ENCODE results near the gene TFPT. TPM values are rescaled to one million over a fixed set of nuclear protein-coding genes. Genes with fewer than 3 reads are reported as not detected.

TFPT gene
- polyA plus RNA-seq (2013, experiment 1 of 4): 21.7 TPM
- polyA plus RNA-seq (2013, experiment 2 of 4): 21.9 TPM
- polyA plus RNA-seq (2013, experiment 3 of 4): 17.7 TPM
- 19.1 TPM for polyA plus RNA-seq (2013, experiment 4 of 4)

GRCh38 chr19:54115109-54116063 is at the start of gene TFPT, which contains the start of gene PRPF31:
TFPT (minus strand) TSS chr19:54115657; CDS start chr19:54115269, 388 bp downstream.
PRPF31 (plus strand) TSS chr19:54115754; CDS start chr19:54118279, 2,525 bp downstream.
- Histone ChIP-seq H3K4me1 (ENCODE audit: control insufficient read depth, insufficient read depth, low read length) (peaks cover 17% of the 10 kb centered on the region), H3K36me3 (ENCODE audit: control insufficient read depth, insufficient read depth, low read length) (peaks cover 14% of the 10 kb centered on the region), H3K9me3 (ENCODE audit: control insufficient read depth, low read length) (no peaks in the 10 kb centered on the region), H3K27ac (ENCODE audit: insufficient read depth, low read depth, low read length, poor library complexity, severe bottlenecking) (peak within 1 kb of the TSS; percentile 48), H3K4me3 (ENCODE audit: insufficient read depth, low read depth, low read length) (peak within 1 kb of the TSS; percentile 65), H3K27me3 (ENCODE audit: control insufficient read depth, insufficient read depth, low read length, poor library complexity, severe bottlenecking) (no peaks in the 10 kb centered on the region)
- WGBS, 2 experiments: 0 to 1% methylated on average over 60 of the region's 60 CpGs

GRCh38 chr19:54165222-54165621 is 49.8 kb upstream of the TFPT start:
- Histone ChIP-seq H3K4me3 (ENCODE audit: insufficient read depth, low read depth, low read length) (no peak overlapping the region), H3K9me3 (ENCODE audit: control insufficient read depth, low read length) (no peaks in the 10 kb centered on the region), H3K27ac (ENCODE audit: insufficient read depth, low read depth, low read length, poor library complexity, severe bottlenecking) (no peak overlapping the region), H3K36me3 (ENCODE audit: control insufficient read depth, insufficient read depth, low read length) (no peaks in the 10 kb centered on the region), H3K4me1 (ENCODE audit: control insufficient read depth, insufficient read depth, low read length) (peaks cover 7% of the 10 kb centered on the region), H3K27me3 (ENCODE audit: control insufficient read depth, insufficient read depth, low read length, poor library complexity, severe bottlenecking) (peaks cover 4% of the 10 kb centered on the region)
- 94 to 95% methylated on average over 25 of the region's 25 CpGs for WGBS, 2 experiments

GRCh38 chr19:54164369-54165068 is 49.1 kb upstream of the TFPT start:
- Histone ChIP-seq H3K36me3 (ENCODE audit: control insufficient read depth, insufficient read depth, low read length) (no peaks in the 10 kb centered on the region), H3K9me3 (ENCODE audit: control insufficient read depth, low read length) (no peaks in the 10 kb centered on the region), H3K4me1 (ENCODE audit: control insufficient read depth, insufficient read depth, low read length) (peaks cover 7% of the 10 kb centered on the region), H3K27me3 (ENCODE audit: control insufficient read depth, insufficient read depth, low read length, poor library complexity, severe bottlenecking) (peaks cover 4% of the 10 kb centered on the region), H3K4me3 (ENCODE audit: insufficient read depth, low read depth, low read length) (no peak overlapping the region), H3K27ac (ENCODE audit: insufficient read depth, low read depth, low read length, poor library complexity, severe bottlenecking) (no peak overlapping the region)
- WGBS, 2 experiments: 55 to 57% methylated on average over 36 to 37 of the region's 37 CpGs

- no peaks in the 10 kb centered on the region for H3K36me3 ChIP-seq (ENCODE audit: control insufficient read depth, insufficient read depth, low read length)
- peaks cover 15% of the 10 kb centered on the region for H3K4me1 ChIP-seq (ENCODE audit: control insufficient read depth, insufficient read depth, low read length)
- peaks cover 4% of the 10 kb centered on the region for H3K27me3 ChIP-seq (ENCODE audit: control insufficient read depth, insufficient read depth, low read length, poor library complexity, severe bottlenecking)
- H3K4me3 ChIP-seq (ENCODE audit: insufficient read depth, low read depth, low read length): no peak overlapping the region
- H3K9me3 ChIP-seq (ENCODE audit: control insufficient read depth, low read length): no peaks in the 10 kb centered on the region
- no peak overlapping the region for H3K27ac ChIP-seq (ENCODE audit: insufficient read depth, low read depth, low read length, poor library complexity, severe bottlenecking)
- WGBS, 2 experiments: 89 to 91% methylated on average over 14 of the region's 14 CpGs
Observed at GRCh38 chr19:54162884-54163283, 47.4 kb upstream of the TFPT start.

GRCh38 chr19:54162241-54162805 is 46.9 kb upstream of the TFPT start:
- Histone ChIP-seq H3K36me3 (ENCODE audit: control insufficient read depth, insufficient read depth, low read length) (no peaks in the 10 kb centered on the region), H3K27me3 (ENCODE audit: control insufficient read depth, insufficient read depth, low read length, poor library complexity, severe bottlenecking) (peaks cover 4% of the 10 kb centered on the region), H3K4me1 (ENCODE audit: control insufficient read depth, insufficient read depth, low read length) (peaks cover 15% of the 10 kb centered on the region), H3K9me3 (ENCODE audit: control insufficient read depth, low read length) (no peaks in the 10 kb centered on the region), H3K4me3 (ENCODE audit: insufficient read depth, low read depth, low read length) (no peak overlapping the region), H3K27ac (ENCODE audit: insufficient read depth, low read depth, low read length, poor library complexity, severe bottlenecking) (no peak overlapping the region)
- WGBS, 2 experiments: 22 to 24% methylated on average over 32 to 34 of the region's 35 CpGs

- Histone ChIP-seq H3K9me3 (ENCODE audit: control insufficient read depth, low read length) (no peaks in the 10 kb centered on the region), H3K27ac (ENCODE audit: insufficient read depth, low read depth, low read length, poor library complexity, severe bottlenecking) (no peak overlapping the region), H3K27me3 (ENCODE audit: control insufficient read depth, insufficient read depth, low read length, poor library complexity, severe bottlenecking) (peaks cover 4% of the 10 kb centered on the region), H3K4me3 (ENCODE audit: insufficient read depth, low read depth, low read length) (peak overlapping the region; percentile 88), H3K4me1 (ENCODE audit: control insufficient read depth, insufficient read depth, low read length) (peaks cover 15% of the 10 kb centered on the region), H3K36me3 (ENCODE audit: control insufficient read depth, insufficient read depth, low read length) (peaks cover 7% of the 10 kb centered on the region)
- 72% methylated on average over 13 of the region's 13 CpGs for WGBS, 2 experiments
Observed at GRCh38 chr19:54160854-54161253, 45.4 kb upstream of the TFPT start.

GRCh38 chr19:54160182-54160811 is 44.8 kb upstream of the TFPT start:
- Histone ChIP-seq H3K27me3 (ENCODE audit: control insufficient read depth, insufficient read depth, low read length, poor library complexity, severe bottlenecking) (peaks cover 4% of the 10 kb centered on the region), H3K36me3 (ENCODE audit: control insufficient read depth, insufficient read depth, low read length) (peaks cover 13% of the 10 kb centered on the region), H3K9me3 (ENCODE audit: control insufficient read depth, low read length) (no peaks in the 10 kb centered on the region), H3K27ac (ENCODE audit: insufficient read depth, low read depth, low read length, poor library complexity, severe bottlenecking) (peak overlapping the region; percentile 69), H3K4me3 (ENCODE audit: insufficient read depth, low read depth, low read length) (peak overlapping the region; percentile 88), H3K4me1 (ENCODE audit: control insufficient read depth, insufficient read depth, low read length) (peaks cover 15% of the 10 kb centered on the region)
- 3 to 4% methylated on average over 28 of the region's 28 CpGs for WGBS, 2 experiments

GRCh38 chr19:54159352-54160181 is 44.1 kb upstream of the TFPT start, which contains the start of gene LENG1:
LENG1 (minus strand) TSS chr19:54159721; CDS start chr19:54159695, 26 bp downstream.
- peaks cover 18% of the 10 kb centered on the region for H3K36me3 ChIP-seq (ENCODE audit: control insufficient read depth, insufficient read depth, low read length)

GRCh38 chr19:54158812-54159351 is 43.4 kb upstream of the TFPT start:
- H3K4me1 ChIP-seq (ENCODE audit: control insufficient read depth, insufficient read depth, low read length): peaks cover 15% of the 10 kb centered on the region
- H3K36me3 ChIP-seq (ENCODE audit: control insufficient read depth, insufficient read depth, low read length): peaks cover 25% of the 10 kb centered on the region
- H3K27ac ChIP-seq (ENCODE audit: insufficient read depth, low read depth, low read length, poor library complexity, severe bottlenecking): peak overlapping the region; percentile 36
- H3K4me3 ChIP-seq (ENCODE audit: insufficient read depth, low read depth, low read length): peak overlapping the region; percentile 78
- H3K9me3 ChIP-seq (ENCODE audit: control insufficient read depth, low read length): no peaks in the 10 kb centered on the region
- H3K27me3 ChIP-seq (ENCODE audit: control insufficient read depth, insufficient read depth, low read length, poor library complexity, severe bottlenecking): no peaks in the 10 kb centered on the region
- 30 to 35% methylated on average over 19 of the region's 19 CpGs for WGBS, 2 experiments

More at GRCh38 chr19:54159352-54160181, 44.1 kb upstream of the TFPT start, which contains the start of gene LENG1:
- Histone ChIP-seq H3K27me3 (ENCODE audit: control insufficient read depth, insufficient read depth, low read length, poor library complexity, severe bottlenecking) (peaks cover 4% of the 10 kb centered on the region), H3K4me3 (ENCODE audit: insufficient read depth, low read depth, low read length) (peak within 1 kb of the TSS; percentile 88), H3K9me3 (ENCODE audit: control insufficient read depth, low read length) (no peaks in the 10 kb centered on the region), H3K27ac (ENCODE audit: insufficient read depth, low read depth, low read length, poor library complexity, severe bottlenecking) (peak within 1 kb of the TSS; percentile 69), H3K4me1 (ENCODE audit: control insufficient read depth, insufficient read depth, low read length) (peaks cover 15% of the 10 kb centered on the region)
- 0% methylated on average over 72 of the region's 72 CpGs for WGBS, 2 experiments
